Adrenal gland (tissue), 5 donors: ENCODE results near the gene MUS81.

Experiments used
- CTCF ChIP-seq, 6 experiments: fragments of 450-650 bp in 4 of 6; fragments of 200-600 bp in 2 of 6; sonication (generic) in 1 of 6; IDR thresholded peaks; 1 replicate in 5 of 6; 2 replicates in 1 of 6; pipeline versions ENCODE4 v1.5.1 to v1.8.0; 2016 to 2021; ENCODE audit warnings: antibody characterized with exemption in 6 of 6, mild to moderate bottlenecking in 2 of 6, moderate library complexity in 1 of 6
- POLR2A ChIP-seq, 2 donors: fragments of 450-650 bp; IDR thresholded peaks; one replicate each; pipeline ENCODE4 v1.6.1; 2017; ENCODE audit warnings: antibody characterized with exemption in 2 of 2, mild to moderate bottlenecking in 2 of 2, moderate library complexity in 1 of 2
- donor health status: DM: no; HTN: no; CAD: no.

GRCh38 chr11:65864706-65865471 lies 4.7 kb downstream of the MUS81 start:
- TF ChIP-seq CTCF (IDR thresholded peaks at IDR 0.05) (no peak), POLR2A (IDR thresholded peaks at IDR 0.05) (no peak)
